H9 (cell line): ENCODE measurements around the gene ZNF695. TPM values are rescaled to one million over a fixed set of nuclear protein-coding genes. Genes with fewer than 3 reads are reported as not detected.

ENCODE experiments used
- DNase-seq: peaks from one replicate; pipeline ENCODE4 v3.0.0-alpha.2; 2017
- H2AFZ ChIP-seq: one replicate; pipeline ENCODE4 v1.6.1; 2013; ENCODE audit warnings: mild to moderate bottlenecking, low read length, control low read depth, moderate library complexity
- H2AK5ac ChIP-seq: 2 replicates; pipeline ENCODE4 v1.6.1; 2013; ENCODE audit warnings: low read length, control low read depth, mixed read lengths; ENCODE audit not compliant: insufficient read length
- H2BK120ac ChIP-seq: one replicate; pipeline ENCODE4 v1.6.1; 2013; ENCODE audit warnings: low read depth, mild to moderate bottlenecking, low read length, control low read depth, inconsistent platforms; ENCODE audit not compliant: poor library complexity, severe bottlenecking
- H2BK12ac ChIP-seq: 2 replicates; pipeline ENCODE4 v1.6.1; 2013; ENCODE audit warnings: low read length, control low read depth, mixed read lengths, low read depth; ENCODE audit not compliant: insufficient read length
- H2BK15ac ChIP-seq: 2 replicates; pipeline ENCODE4 v1.6.1; 2013; ENCODE audit warnings: low read depth, low read length, control low read depth
- H2BK20ac ChIP-seq: one replicate; pipeline ENCODE4 v1.6.1; 2013; ENCODE audit warnings: low read depth, mild to moderate bottlenecking, low read length, control low read depth, inconsistent platforms; ENCODE audit not compliant: poor library complexity, severe bottlenecking
- H2BK5ac ChIP-seq: 2 replicates; pipeline ENCODE4 v1.6.1; 2013; ENCODE audit warnings: low read length, control low read depth, mixed read lengths; ENCODE audit not compliant: insufficient read length
- H3K14ac ChIP-seq: 2 replicates; pipeline ENCODE4 v1.6.1; 2013; ENCODE audit warnings: low read length, control low read depth; ENCODE audit not compliant: insufficient read depth
- H3K18ac ChIP-seq: 2 replicates; pipeline ENCODE4 v1.6.1; 2013; ENCODE audit warnings: low read depth, mild to moderate bottlenecking, mixed read lengths, low read length, control low read depth; ENCODE audit not compliant: insufficient read length
- H3K23ac ChIP-seq: 2 replicates; pipeline ENCODE4 v1.6.1; 2013; ENCODE audit warnings: low read length, control low read depth, mixed read lengths, low read depth; ENCODE audit not compliant: insufficient read length
- H3K23me2 ChIP-seq: 2 replicates; pipeline ENCODE4 v1.6.1; 2013; ENCODE audit warnings: low read depth, mild to moderate bottlenecking, mixed read lengths, low read length, control low read depth; ENCODE audit not compliant: insufficient read length, poor library complexity, severe bottlenecking
- H3K27ac ChIP-seq: 2 replicates; pipeline ENCODE4 v1.5.1; 2013; ENCODE audit warnings: low read length, control low read depth, mixed read lengths, low read depth; ENCODE audit not compliant: insufficient read length
- H3K27me3 ChIP-seq: 2 replicates; pipeline ENCODE4 v1.6.1; 2013; ENCODE audit warnings: low read length, control low read depth, inconsistent platforms; ENCODE audit not compliant: insufficient read depth
- H3K4ac ChIP-seq: 2 replicates; pipeline ENCODE4 v1.6.1; 2013; ENCODE audit warnings: low read depth, mild to moderate bottlenecking, control low read depth, inconsistent platforms, low read length, moderate library complexity
- H3K4me1 ChIP-seq: 2 replicates; pipeline ENCODE4 v1.6.1; 2013; ENCODE audit warnings: low read length, control low read depth, inconsistent platforms; ENCODE audit not compliant: insufficient read depth
- H3K4me2 ChIP-seq: 2 replicates; pipeline ENCODE4 v1.6.1; 2013; ENCODE audit warnings: low read length, control low read depth, mixed read lengths; ENCODE audit not compliant: insufficient read length, insufficient read depth
- H3K56ac ChIP-seq: 2 replicates; pipeline ENCODE4 v1.6.1; 2013; ENCODE audit warnings: low read depth, mild to moderate bottlenecking, mixed read lengths, low read length, control low read depth; ENCODE audit not compliant: insufficient read length
- H3K79me1 ChIP-seq: 2 replicates; pipeline ENCODE4 v1.6.1; 2013; ENCODE audit warnings: low read depth, mild to moderate bottlenecking, moderate library complexity, low read length, control low read depth, inconsistent platforms; ENCODE audit not compliant: insufficient read depth, poor library complexity, severe bottlenecking
- H3K79me2 ChIP-seq: 2 replicates; pipeline ENCODE4 v1.6.1; 2013; ENCODE audit warnings: low read length, control low read depth, inconsistent platforms; ENCODE audit not compliant: insufficient read depth
- H3K9ac ChIP-seq: 2 replicates; pipeline ENCODE4 v1.6.1; 2013; ENCODE audit warnings: low read length, control low read depth, mixed read lengths; ENCODE audit not compliant: insufficient read length; ENCODE audit errors: extremely low read depth
- H3K9me3 ChIP-seq: one replicate; pipeline ENCODE4 v1.6.1; 2013; ENCODE audit warnings: low read depth, low read length, inconsistent platforms; ENCODE audit not compliant: control insufficient read depth
- H3T11ph ChIP-seq: one replicate; pipeline ENCODE4 v1.6.1; 2013; ENCODE audit warnings: mild to moderate bottlenecking, low read length, control low read depth, inconsistent platforms
- H4K20me1 ChIP-seq: one replicate; pipeline ENCODE4 v1.6.1; 2013; ENCODE audit not compliant: control insufficient read depth, insufficient read length, insufficient read depth
- H4K5ac ChIP-seq: 2 replicates; pipeline ENCODE4 v1.6.1; 2013; ENCODE audit warnings: low read depth, mild to moderate bottlenecking, mixed read lengths, low read length, control low read depth; ENCODE audit not compliant: insufficient read length
- H4K8ac ChIP-seq: replicated peaks from 2 replicates; pipeline ENCODE4 v1.6.1; 2013; ENCODE audit warnings: low read length, control low read depth, mixed read lengths, low read depth; ENCODE audit not compliant: insufficient read length
- H4K91ac ChIP-seq: 2 replicates; pipeline ENCODE4 v1.6.1; 2013; ENCODE audit warnings: low read depth, mild to moderate bottlenecking, moderate library complexity, mixed read lengths, low read length, control low read depth; ENCODE audit not compliant: insufficient read length
- H3K27ac Mint-ChIP-seq, 3 experiments: 2 replicates in 2 of 3; 3 replicates in 1 of 3; pipeline ENCODE4 v1.8.0; 2020 to 2021; ENCODE audit warnings: mixed read lengths in 3 of 3, mild to moderate bottlenecking in 1 of 3, moderate library complexity in 1 of 3
- H3K27me3 Mint-ChIP-seq: 2 replicates; pipeline ENCODE4 v1.8.0; 2021; ENCODE audit warnings: low read depth, mild to moderate bottlenecking, moderate library complexity, mixed read lengths
- H3K36me3 Mint-ChIP-seq, 3 experiments: 2 replicates in 2 of 3; 3 replicates in 1 of 3; pipeline ENCODE4 v1.8.0; 2020 to 2021; ENCODE audit warnings: low read depth in 3 of 3, mixed read lengths in 3 of 3; ENCODE audit not compliant: insufficient read depth in 1 of 3
- H3K4me1 Mint-ChIP-seq, 2 experiments: 2 replicates each; pipeline ENCODE4 v1.8.0; 2020; ENCODE audit warnings: mixed read lengths in 2 of 2
- H3K4me3 Mint-ChIP-seq, 2 experiments: 2 replicates in 1 of 2; 3 replicates in 1 of 2; pipeline ENCODE4 v1.8.0; 2020 to 2021; ENCODE audit warnings: mild to moderate bottlenecking in 2 of 2, mixed read lengths in 2 of 2, moderate library complexity in 1 of 2
- H3K9me3 Mint-ChIP-seq, 2 experiments: 2 replicates in 1 of 2; 3 replicates in 1 of 2; pipeline ENCODE4 v1.8.0; 2020; ENCODE audit warnings: mild to moderate bottlenecking in 2 of 2, mixed read lengths in 2 of 2, moderate library complexity in 1 of 2
- CTCF ChIP-seq: fragments of 200-600 bp; sonication (generic); conservative IDR thresholded peaks from 3 replicates; pipeline ENCODE4 v1.8.0; 2021; ENCODE audit warnings: antibody characterized with exemption, mild to moderate bottlenecking
- WGBS: extraction: QIAGEN DNeasy Blood & Tissue Kit; methylation state at CpG from one replicate; pipeline ENCODE4 v1.1.7; 2013; ENCODE audit warnings: missing lambda C conversion rate, low lambda C conversion rate, mixed read lengths; ENCODE audit not compliant: insufficient read length; ENCODE audit errors: extremely low coverage; 5-methylcytosine and 5-hydroxymethylcytosine counted together
- total RNA-seq: library from RNA; stranded (reverse); gene quantifications from 2 replicates; pipeline ENCODE4 v1.2.1, GENCODE V29; 2021

ZNF695 gene
- total RNA-seq, 1 experiment from 2014 or later: 22.3 TPM

DNA sequence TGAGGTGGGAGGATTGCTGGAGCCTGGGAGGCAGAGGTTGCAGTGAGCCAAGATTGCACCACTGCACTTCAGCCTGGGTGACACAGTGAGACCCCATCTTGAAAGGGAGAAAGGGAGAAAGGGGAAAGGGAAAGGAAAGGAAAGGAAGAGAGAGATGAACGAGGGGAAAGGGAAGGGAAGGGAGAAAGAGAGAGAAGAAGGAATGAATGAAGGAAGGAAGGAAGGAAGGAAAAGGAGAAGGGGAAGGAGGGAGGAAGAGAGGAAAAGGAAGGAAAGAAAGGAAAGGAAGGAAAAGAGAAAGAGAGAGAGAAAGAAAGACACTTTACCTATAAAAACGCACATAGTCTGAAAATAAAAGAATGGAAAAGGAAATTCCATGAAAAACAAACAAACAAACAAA is 18.0 kb downstream of the ZNF695 start:
- H4K5ac ChIP-seq: no peak overlapping the region
- peaks cover 1% of the 10 kb centered on the region; the same call in 1 of the 2 replicates for H3K27me3 Mint-ChIP-seq
- H4K8ac ChIP-seq: no peak overlapping the region
- no peak for DNase-seq
- no peak overlapping the region for H3K23ac ChIP-seq
- H3K36me3 Mint-ChIP-seq: peaks cover 99 to 100% (median 99%) of the 10 kb centered on the region in 3 experiments
- no peak overlapping the region for H3K14ac ChIP-seq
- no peak overlapping the region for H2BK15ac ChIP-seq
- WGBS: 100% methylated on average over 1 of the region's 2 CpGs
- TF ChIP-seq CTCF: no peak
- H3K4me1 Mint-ChIP-seq: no peaks in the 10 kb centered on the region
- no peaks in the 10 kb centered on the region for H4K20me1 ChIP-seq
- no peak overlapping the region for H2BK120ac ChIP-seq
- H3K9ac ChIP-seq: no peak overlapping the region
- H3K23me2 ChIP-seq: no peaks in the 10 kb centered on the region
- no peaks in the 10 kb centered on the region for H3K79me1 ChIP-seq
- H3K9me3 Mint-ChIP-seq: peaks cover 99 to 100% of the 10 kb centered on the region in 2 experiments
- no peak overlapping the region for H3K27ac ChIP-seq
- H3K4me1 ChIP-seq: no peaks in the 10 kb centered on the region
- H3K9me3 ChIP-seq: peaks cover 71% of the 10 kb centered on the region
- no peak overlapping the region for H4K91ac ChIP-seq
- H2BK5ac ChIP-seq: no peak overlapping the region
- H3K27me3 ChIP-seq: no peaks in the 10 kb centered on the region
- H3K4me2 ChIP-seq: no peak overlapping the region
- H3T11ph ChIP-seq: no peak overlapping the region
- H3K4ac ChIP-seq: no peak overlapping the region
- H3K79me2 ChIP-seq: peaks cover 2% of the 10 kb centered on the region; the same call in 1 of the 2 replicates
- H2AK5ac ChIP-seq: no peak overlapping the region
- no peak overlapping the region for H2AFZ ChIP-seq
- no peak overlapping the region for H3K4me3 Mint-ChIP-seq
- no peak overlapping the region for H2BK20ac ChIP-seq
- no peak overlapping the region for H3K27ac Mint-ChIP-seq
- H3K18ac ChIP-seq: no peak overlapping the region
- no peak overlapping the region for H3K56ac ChIP-seq
- no peak overlapping the region for H2BK12ac ChIP-seq
